Stimulated activated naive CD8-positive, alpha-beta T cell treated with anti-CD3 and anti-CD28 coated beads, Interleukin-15, Interleukin-2, amounts not matched to agents 100 ng/mL and 50 ng/mL, for 24 hours (primary cell): Measurements from ENCODE around the gene ZNF441.
"Not testable (repeated sequence)": the region's sequence is repeated elsewhere in the genome, so short reads cannot be mapped to it uniquely, and the experiment has no call there.

Experiments used
- H3K27ac Mint-ChIP-seq: one replicate; pipeline ENCODE4 v1.8.0; 2021; ENCODE audit warnings: mild to moderate bottlenecking, mixed read lengths
- H3K27me3 Mint-ChIP-seq: one replicate; pipeline ENCODE4 v1.8.0; 2021; ENCODE audit warnings: mixed read lengths
- H3K36me3 Mint-ChIP-seq: one replicate; pipeline ENCODE4 v1.8.0; 2021; ENCODE audit warnings: low read depth, mixed read lengths
- H3K4me1 Mint-ChIP-seq: one replicate; pipeline ENCODE4 v1.8.0; 2021; ENCODE audit warnings: low read depth, mixed read lengths
- H3K4me3 Mint-ChIP-seq: one replicate; pipeline ENCODE4 v1.8.0; 2021; ENCODE audit warnings: mild to moderate bottlenecking, mixed read lengths
- H3K9me3 Mint-ChIP-seq: one replicate; pipeline ENCODE4 v1.8.0; 2021; ENCODE audit warnings: mixed read lengths

ZNF441 gene

DNA sequence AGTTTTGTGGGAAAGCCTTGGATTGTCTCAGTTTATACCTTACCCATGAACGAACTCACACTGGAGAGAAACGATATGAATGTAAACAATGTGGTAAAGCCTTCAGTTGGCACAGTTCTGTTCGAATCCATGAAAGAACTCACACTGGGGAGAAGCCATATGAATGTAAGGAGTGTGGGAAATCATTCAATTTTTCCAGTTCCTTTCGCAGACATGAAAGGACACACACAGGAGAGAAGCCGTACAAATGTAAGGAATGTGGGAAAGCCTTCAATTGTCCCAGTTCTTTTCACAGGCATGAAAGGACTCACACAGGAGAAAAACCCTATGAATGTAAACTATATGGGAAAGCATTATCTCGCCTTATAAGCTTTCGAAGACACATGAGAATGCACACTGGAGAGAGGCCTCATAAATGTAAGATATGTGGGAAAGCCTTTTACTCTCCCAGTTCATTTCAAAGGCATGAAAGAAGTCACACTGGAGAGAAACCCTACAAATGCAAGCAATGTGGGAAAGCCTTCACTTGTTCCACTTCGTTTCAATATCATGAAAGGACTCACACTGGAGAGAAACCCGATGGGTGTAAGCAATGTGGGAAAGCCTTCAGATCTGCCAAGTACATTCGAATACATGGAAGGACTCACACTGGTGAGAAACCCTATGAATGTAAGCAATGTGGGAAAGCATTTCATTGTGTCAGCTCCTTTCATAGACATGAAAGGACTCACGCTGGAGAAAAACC lies 39.7 kb downstream of the ZNF441 start:
- H3K4me1 Mint-ChIP-seq = no peaks in the 10 kb centered on the region
- H3K9me3 Mint-ChIP-seq = peaks cover 37% of the 10 kb centered on the region
- peaks cover 42% of the 10 kb centered on the region for H3K36me3 Mint-ChIP-seq
- no peaks in the 10 kb centered on the region for H3K27me3 Mint-ChIP-seq
- no peak overlapping the region for H3K4me3 Mint-ChIP-seq
- H3K27ac Mint-ChIP-seq = no peak overlapping the region

DNA sequence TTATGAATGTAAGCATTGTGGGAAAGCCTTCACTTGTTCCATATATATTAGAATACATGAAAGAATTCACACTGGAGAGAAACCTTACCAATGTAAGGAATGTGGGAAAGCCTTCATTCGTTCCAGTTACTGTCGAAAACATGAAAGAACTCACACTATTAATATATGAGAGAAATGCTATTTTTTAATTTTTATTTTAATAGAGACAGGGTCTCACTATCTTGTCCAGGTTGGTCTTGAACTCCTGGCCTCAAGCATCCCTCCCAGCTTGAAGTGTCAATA lies 40.2 kb downstream of the ZNF441 start:
- Mint-ChIP-seq H3K27ac (no peak overlapping the region), H3K36me3 (peaks cover 42% of the 10 kb centered on the region), H3K4me1 (no peaks in the 10 kb centered on the region), H3K27me3 (no peaks in the 10 kb centered on the region), H3K4me3 (no peak overlapping the region), H3K9me3 (peaks cover 37% of the 10 kb centered on the region)

- peaks cover 17% of the 10 kb centered on the region for H3K36me3 Mint-ChIP-seq
- H3K9me3 Mint-ChIP-seq = peaks cover 12% of the 10 kb centered on the region
- H3K27me3 Mint-ChIP-seq = no peaks in the 10 kb centered on the region
- peaks cover 27% of the 10 kb centered on the region for H3K4me1 Mint-ChIP-seq
- peak overlapping the region; percentile 89 for H3K4me3 Mint-ChIP-seq
- peak overlapping the region; percentile 65 for H3K27ac Mint-ChIP-seq
Measured at GRCh38 chr19:11813703-11814028, 46.9 kb downstream of the ZNF441 start.

GRCh38 chr19:11814029-11814699 lies 47.4 kb downstream of the ZNF441 start, which contains the start of gene ZNF440:
Gene ZNF440, plus strand, starts transcription at chr19:11814273. Its CDS starts 175 bp downstream, at chr19:11814448.
- Mint-ChIP-seq H3K27me3 (no peaks in the 10 kb centered on the region), H3K9me3 (peaks cover 7% of the 10 kb centered on the region), H3K36me3 (peaks cover 20% of the 10 kb centered on the region), H3K4me1 (peaks cover 27% of the 10 kb centered on the region), H3K27ac (peak within 1 kb of the TSS; percentile 65), H3K4me3 (peak within 1 kb of the TSS; percentile 89)

GRCh38 chr19:11814700-11815035 lies 47.9 kb downstream of the ZNF441 start:
- peak overlapping the region; percentile 14 for H3K27ac Mint-ChIP-seq
- H3K4me3 Mint-ChIP-seq = peak overlapping the region; percentile 89
- no peaks in the 10 kb centered on the region for H3K27me3 Mint-ChIP-seq
- H3K9me3 Mint-ChIP-seq = peaks cover 6% of the 10 kb centered on the region
- peaks cover 27% of the 10 kb centered on the region for H3K4me1 Mint-ChIP-seq
- H3K36me3 Mint-ChIP-seq = peaks cover 21% of the 10 kb centered on the region

DNA sequence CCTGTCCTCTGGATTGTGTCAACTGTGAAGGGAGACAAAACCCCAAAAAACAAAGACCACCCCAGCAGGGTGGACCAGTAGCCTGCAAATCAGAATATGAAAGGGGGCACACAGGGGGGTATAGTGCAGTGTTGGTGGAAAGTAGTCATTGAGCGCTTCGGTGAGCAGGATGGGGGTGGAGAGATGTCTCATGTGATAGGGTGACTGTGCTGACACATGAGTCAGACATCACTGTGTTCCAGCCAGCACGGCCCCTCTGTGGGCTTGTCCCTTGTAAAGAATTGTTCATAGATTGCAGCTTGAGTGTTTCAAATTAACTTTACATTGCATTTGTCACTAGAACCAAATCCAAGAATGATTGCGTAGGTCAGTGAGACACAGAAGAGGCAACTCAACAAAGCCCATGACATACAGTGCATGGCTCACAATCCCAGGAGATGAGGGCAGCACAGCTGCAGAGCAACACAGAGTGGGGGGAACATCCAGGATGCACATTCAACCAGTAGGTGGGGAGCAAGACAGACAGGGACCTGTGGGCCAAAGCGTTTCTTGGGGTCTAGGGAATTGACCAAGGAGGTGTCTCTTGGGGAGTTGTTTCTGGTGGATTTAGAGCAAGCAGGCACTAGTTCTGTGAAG lies 54.8 kb downstream of the ZNF441 start:
- H3K27ac Mint-ChIP-seq = no peak overlapping the region
- peaks cover 9% of the 10 kb centered on the region for H3K4me1 Mint-ChIP-seq
- H3K27me3 Mint-ChIP-seq = no peaks in the 10 kb centered on the region
- peaks cover 10% of the 10 kb centered on the region for H3K9me3 Mint-ChIP-seq
- H3K36me3 Mint-ChIP-seq = peaks cover 56% of the 10 kb centered on the region
- H3K4me3 Mint-ChIP-seq = no peak overlapping the region

GRCh38 chr19:11828957-11829876 lies 62.4 kb downstream of the ZNF441 start:
- peaks cover 92% of the 10 kb centered on the region for H3K36me3 Mint-ChIP-seq
- peaks cover 59% of the 10 kb centered on the region for H3K9me3 Mint-ChIP-seq
- H3K4me1 Mint-ChIP-seq, H3K4me3 Mint-ChIP-seq, H3K27ac Mint-ChIP-seq, H3K27me3 Mint-ChIP-seq: not testable (repeated sequence)

DNA sequence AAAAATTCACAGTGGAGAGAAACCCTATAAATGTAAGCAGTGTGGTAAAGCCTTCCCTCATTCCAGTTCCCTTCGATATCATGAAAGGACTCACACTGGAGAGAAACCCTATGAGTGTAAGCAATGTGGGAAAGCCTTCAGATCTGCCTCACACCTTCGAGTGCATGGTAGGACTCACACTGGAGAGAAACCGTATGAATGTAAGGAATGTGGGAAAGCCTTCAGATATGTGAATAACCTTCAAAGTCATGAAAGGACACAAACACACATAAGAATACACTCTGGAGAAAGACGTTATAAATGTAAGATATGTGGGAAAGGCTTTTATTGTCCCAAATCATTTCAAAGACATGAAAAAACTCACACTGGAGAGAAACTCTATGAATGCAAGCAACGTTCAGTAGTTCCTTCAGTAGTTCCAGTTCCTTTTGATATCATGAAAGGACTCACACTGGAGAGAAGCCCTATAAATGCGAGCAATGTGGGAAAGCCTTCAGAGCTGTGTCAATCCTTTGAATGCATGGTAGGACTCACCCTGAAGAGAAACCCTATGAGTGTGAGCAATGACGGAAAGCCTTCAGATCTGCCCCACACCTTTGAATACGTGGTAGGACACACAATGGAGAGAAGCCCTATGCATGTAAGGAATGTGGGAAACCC lies 65.6 kb downstream of the ZNF441 start:
- Mint-ChIP-seq H3K4me3 (no peak overlapping the region), H3K36me3 (peaks cover 76% of the 10 kb centered on the region), H3K4me1 (peaks cover 7% of the 10 kb centered on the region), H3K27me3 (no peaks in the 10 kb centered on the region), H3K9me3 (peaks cover 58% of the 10 kb centered on the region), H3K27ac (no peak overlapping the region)

DNA sequence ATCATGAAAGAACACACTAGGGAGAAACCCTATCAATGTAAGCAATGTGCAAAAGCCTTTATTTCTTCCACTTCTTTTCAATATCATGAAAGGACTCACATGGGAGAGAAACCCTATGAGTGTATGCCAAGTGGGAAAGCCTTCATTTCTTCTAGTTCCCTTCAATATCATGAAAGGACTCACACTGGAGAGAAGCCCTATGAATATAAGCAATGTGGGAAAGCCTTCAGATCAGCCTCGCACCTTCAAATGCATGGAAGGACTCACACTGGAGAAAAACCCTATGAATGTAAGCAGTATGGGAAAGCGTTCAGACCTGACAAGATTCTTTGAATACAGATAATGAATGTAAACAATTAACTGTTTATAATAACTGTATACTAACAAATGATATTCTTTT lies 66.7 kb downstream of the ZNF441 start:
- peaks cover 7% of the 10 kb centered on the region for H3K4me1 Mint-ChIP-seq
- H3K9me3 Mint-ChIP-seq = peaks cover 51% of the 10 kb centered on the region
- no peak overlapping the region for H3K27ac Mint-ChIP-seq
- no peaks in the 10 kb centered on the region for H3K27me3 Mint-ChIP-seq
- H3K36me3 Mint-ChIP-seq = peaks cover 65% of the 10 kb centered on the region
- H3K4me3 Mint-ChIP-seq = no peak overlapping the region
